HepG2 (cell line): ENCODE measurements around the gene CACHD1. TPM values are rescaled to one million over a fixed set of nuclear protein-coding genes. Genes with fewer than 3 reads are reported as not detected.

ENCODE experiments used
- HHEX ChIP-seq: IDR thresholded peaks from 2 replicates; pipeline ENCODE4 v1.6.1; 2016; ENCODE audit warnings: control low read depth
- HNRNPK ChIP-seq: fragments of 200-400 bp; formaldehyde crosslinking; IDR thresholded peaks from 2 replicates; pipeline ENCODE4 v1.6.1; 2018; ENCODE audit warnings: low read length, low read depth, moderate library complexity, mild to moderate bottlenecking; ENCODE audit not compliant: poor library complexity, severe bottlenecking
- polyA plus RNA-seq, 8 experiments: library from polyadenylated mRNA; depleted of rRNA in 3 of 8; stranded (reverse) in 7 of 8; unstranded in 1 of 8; fragments of >200 nt; fragmentation: Illumina TruSeq in 4 of 8; extraction: Trizol in 4 of 8; gene quantifications; 2 replicates each; pipeline versions ENCODE4 v1.2.1 to v1.2.3, GENCODE V29; 2011 to 2016; ENCODE audit warnings: low read depth in 4 of 8, missing spikeins in 1 of 8, mixed read lengths in 1 of 8; ENCODE audit not compliant: insufficient read depth in 1 of 8
- total RNA-seq, 5 experiments: library from RNA; depleted of rRNA; stranded (reverse); fragments of >200 nt; fragmentation: Illumina TruSeq; extraction: Trizol; gene quantifications; 2 replicates each; pipeline ENCODE4 v1.2.3, GENCODE V29; 2016; ENCODE audit warnings: low read depth in 1 of 5
- TF ChIP-seq, protein P1 (sequence below): sonication (generic); formaldehyde crosslinking; IDR thresholded peaks from 2 replicates; pipeline ENCODE4 v1.5.0; 2020; ENCODE audit warnings: mild to moderate bottlenecking, missing genetic modification reagents, borderline replicate concordance
- TF ChIP-seq, protein P2 (sequence below): sonication (generic); formaldehyde crosslinking; IDR thresholded peaks from 2 replicates; pipeline ENCODE4 v1.5.0; 2020; ENCODE audit warnings: missing genetic modification reagents, mild to moderate bottlenecking, borderline replicate concordance
- TF ChIP-seq, protein P3 (sequence below): sonication (generic); formaldehyde crosslinking; IDR thresholded peaks from 2 replicates; pipeline ENCODE4 v1.5.1; 2020; ENCODE audit warnings: mild to moderate bottlenecking, missing genetic modification reagents
- TF ChIP-seq, protein P4 (sequence below), 2 experiments: sonication (generic) in 1 of 2; formaldehyde crosslinking in 1 of 2; IDR thresholded peaks; 2 replicates each; pipeline versions ENCODE4 v1.4.0 to v1.6.1; 2018 to 2020; ENCODE audit warnings: missing genetic modification reagents in 2 of 2, borderline replicate concordance in 1 of 2, low read depth in 1 of 2, mild to moderate bottlenecking in 1 of 2, missing biosample characterization in 1 of 2
- TF ChIP-seq, protein P5 (sequence below): sonication (generic); formaldehyde crosslinking; IDR thresholded peaks from 2 replicates; pipeline ENCODE4 v1.9.0; 2022; ENCODE audit warnings: missing genetic modification reagents, mild to moderate bottlenecking, borderline replicate concordance

The CACHD1 gene
- total and polyA plus RNA-seq, 2 of the 13 experiments (the other 11 are each of a cell fraction or from before 2014, with no cell fraction given) = 0.11 TPM; not detected in 1

DNA sequence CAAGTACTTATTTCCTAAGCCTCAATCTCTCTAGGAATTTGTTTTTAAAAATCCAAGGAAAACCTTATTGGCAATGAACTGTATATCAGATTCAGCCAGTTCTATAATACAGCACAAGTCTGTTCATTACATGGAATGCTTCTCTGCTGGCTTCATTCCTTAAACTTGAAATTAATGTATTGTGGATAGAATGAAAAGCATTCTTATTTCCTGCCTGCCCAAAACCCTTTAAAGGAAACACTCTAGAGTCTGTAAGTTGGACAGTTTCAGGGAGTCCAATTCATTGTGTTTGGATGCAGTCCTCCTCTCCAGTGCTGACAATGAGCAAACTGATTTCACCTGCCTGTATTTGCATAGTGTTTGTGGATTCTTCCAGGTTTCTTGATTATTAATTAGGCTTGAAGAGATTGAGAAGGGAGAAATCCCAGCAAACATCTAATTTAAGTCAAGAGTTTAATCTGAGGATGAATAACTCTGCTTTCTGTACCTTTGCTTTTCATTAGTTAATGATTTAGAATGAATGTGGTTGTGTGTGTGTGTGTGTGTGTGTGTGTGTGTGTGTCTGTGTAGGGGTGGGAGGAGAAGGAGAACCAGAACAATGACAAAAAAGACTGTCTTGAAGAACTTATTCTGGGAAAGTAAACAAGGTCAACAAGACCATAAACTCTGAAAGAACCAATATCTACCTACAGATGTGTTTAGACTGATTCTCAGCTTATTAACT lies 61.2 kb downstream of the CACHD1 start (continued):
- TF ChIP-seq, protein P1, sequence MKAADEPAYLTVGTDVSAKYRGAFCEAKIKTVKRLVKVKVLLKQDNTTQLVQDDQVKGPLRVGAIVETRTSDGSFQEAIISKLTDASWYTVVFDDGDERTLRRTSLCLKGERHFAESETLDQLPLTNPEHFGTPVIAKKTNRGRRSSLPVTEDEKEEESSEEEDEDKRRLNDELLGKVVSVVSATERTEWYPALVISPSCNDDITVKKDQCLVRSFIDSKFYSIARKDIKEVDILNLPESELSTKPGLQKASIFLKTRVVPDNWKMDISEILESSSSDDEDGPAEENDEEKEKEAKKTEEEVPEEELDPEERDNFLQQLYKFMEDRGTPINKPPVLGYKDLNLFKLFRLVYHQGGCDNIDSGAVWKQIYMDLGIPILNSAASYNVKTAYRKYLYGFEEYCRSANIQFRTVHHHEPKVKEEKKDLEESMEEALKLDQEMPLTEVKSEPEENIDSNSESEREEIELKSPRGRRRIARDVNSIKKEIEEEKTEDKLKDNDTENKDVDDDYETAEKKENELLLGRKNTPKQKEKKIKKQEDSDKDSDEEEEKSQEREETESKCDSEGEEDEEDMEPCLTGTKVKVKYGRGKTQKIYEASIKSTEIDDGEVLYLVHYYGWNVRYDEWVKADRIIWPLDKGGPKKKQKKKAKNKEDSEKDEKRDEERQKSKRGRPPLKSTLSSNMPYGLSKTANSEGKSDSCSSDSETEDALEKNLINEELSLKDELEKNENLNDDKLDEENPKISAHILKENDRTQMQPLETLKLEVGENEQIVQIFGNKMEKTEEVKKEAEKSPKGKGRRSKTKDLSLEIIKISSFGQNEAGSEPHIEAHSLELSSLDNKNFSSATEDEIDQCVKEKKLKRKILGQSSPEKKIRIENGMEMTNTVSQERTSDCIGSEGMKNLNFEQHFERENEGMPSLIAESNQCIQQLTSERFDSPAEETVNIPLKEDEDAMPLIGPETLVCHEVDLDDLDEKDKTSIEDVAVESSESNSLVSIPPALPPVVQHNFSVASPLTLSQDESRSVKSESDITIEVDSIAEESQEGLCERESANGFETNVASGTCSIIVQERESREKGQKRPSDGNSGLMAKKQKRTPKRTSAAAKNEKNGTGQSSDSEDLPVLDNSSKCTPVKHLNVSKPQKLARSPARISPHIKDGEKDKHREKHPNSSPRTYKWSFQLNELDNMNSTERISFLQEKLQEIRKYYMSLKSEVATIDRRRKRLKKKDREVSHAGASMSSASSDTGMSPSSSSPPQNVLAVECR (CRISPR knock-in tag) = no peak
- TF ChIP-seq, protein P2, sequence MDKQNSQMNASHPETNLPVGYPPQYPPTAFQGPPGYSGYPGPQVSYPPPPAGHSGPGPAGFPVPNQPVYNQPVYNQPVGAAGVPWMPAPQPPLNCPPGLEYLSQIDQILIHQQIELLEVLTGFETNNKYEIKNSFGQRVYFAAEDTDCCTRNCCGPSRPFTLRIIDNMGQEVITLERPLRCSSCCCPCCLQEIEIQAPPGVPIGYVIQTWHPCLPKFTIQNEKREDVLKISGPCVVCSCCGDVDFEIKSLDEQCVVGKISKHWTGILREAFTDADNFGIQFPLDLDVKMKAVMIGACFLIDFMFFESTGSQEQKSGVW (CRISPR knock-in tag) = no peak
- no peak for TF ChIP-seq HNRNPK
- TF ChIP-seq, protein P3, sequence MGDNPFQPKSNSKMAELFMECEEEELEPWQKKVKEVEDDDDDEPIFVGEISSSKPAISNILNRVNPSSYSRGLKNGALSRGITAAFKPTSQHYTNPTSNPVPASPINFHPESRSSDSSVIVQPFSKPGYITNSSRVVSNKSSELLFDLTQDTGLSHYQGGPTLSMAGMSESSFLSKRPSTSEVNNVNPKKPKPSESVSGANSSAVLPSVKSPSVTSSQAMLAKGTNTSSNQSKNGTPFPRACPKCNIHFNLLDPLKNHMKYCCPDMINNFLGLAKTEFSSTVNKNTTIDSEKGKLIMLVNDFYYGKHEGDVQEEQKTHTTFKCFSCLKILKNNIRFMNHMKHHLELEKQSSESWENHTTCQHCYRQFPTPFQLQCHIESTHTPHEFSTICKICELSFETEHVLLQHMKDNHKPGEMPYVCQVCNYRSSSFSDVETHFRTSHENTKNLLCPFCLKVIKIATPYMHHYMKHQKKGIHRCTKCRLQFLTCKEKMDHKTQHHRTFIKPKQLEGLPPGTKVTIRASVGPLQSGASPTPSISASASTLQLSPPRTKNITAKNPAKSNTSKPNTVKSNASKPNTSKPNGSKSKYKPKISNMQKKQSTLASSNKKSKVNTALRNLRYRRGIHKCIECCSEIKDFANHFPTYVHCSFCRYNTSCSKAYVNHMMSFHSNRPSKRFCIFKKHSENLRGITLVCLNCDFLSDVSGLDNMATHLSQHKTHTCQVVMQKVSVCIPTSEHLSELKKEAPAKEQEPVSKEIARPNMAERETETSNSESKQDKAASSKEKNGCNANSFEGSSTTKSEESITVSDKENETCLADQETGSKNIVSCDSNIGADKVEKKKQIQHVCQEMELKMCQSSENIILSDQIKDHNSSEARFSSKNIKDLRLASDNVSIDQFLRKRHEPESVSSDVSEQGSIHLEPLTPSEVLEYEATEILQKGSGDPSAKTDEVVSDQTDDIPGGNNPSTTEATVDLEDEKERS (CRISPR knock-in tag) = no peak
- TF ChIP-seq, protein P4, sequence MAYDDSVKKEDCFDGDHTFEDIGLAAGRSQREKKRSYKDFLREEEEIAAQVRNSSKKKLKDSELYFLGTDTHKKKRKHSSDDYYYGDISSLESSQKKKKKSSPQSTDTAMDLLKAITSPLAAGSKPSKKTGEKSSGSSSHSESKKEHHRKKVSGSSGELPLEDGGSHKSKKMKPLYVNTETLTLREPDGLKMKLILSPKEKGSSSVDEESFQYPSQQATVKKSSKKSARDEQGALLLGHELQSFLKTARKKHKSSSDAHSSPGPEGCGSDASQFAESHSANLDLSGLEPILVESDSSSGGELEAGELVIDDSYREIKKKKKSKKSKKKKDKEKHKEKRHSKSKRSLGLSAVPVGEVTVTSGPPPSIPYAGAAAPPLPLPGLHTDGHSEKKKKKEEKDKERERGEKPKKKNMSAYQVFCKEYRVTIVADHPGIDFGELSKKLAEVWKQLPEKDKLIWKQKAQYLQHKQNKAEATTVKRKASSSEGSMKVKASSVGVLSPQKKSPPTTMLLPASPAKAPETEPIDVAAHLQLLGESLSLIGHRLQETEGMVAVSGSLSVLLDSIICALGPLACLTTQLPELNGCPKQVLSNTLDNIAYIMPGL (CRISPR knock-in tag; IDR thresholded peaks at IDR 0.05; ENCODE audit: borderline replicate concordance in 1 of 2, low read depth in 1 of 2) = no peak
- TF ChIP-seq, protein P5, sequence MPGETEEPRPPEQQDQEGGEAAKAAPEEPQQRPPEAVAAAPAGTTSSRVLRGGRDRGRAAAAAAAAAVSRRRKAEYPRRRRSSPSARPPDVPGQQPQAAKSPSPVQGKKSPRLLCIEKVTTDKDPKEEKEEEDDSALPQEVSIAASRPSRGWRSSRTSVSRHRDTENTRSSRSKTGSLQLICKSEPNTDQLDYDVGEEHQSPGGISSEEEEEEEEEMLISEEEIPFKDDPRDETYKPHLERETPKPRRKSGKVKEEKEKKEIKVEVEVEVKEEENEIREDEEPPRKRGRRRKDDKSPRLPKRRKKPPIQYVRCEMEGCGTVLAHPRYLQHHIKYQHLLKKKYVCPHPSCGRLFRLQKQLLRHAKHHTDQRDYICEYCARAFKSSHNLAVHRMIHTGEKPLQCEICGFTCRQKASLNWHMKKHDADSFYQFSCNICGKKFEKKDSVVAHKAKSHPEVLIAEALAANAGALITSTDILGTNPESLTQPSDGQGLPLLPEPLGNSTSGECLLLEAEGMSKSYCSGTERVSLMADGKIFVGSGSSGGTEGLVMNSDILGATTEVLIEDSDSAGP (CRISPR knock-in tag) = no peak
- TF ChIP-seq HHEX (CRISPR knock-in tag) = no peak
